ENCODE data around the gene PTPN20. TPM values are rescaled to one million over a fixed set of nuclear protein-coding genes. Genes with fewer than 3 reads are reported as not detected.

The PTPN20 gene
- total RNA-seq, 4 donors from 2014 or later = 2.9 TPM; not detected in 3

- H3K27ac ChIP-seq = no peak overlapping the region
- no peak for TF ChIP-seq CTCF (IDR thresholded peaks at IDR 0.05)
- TF ChIP-seq POLR2A (IDR thresholded peaks at IDR 0.05) = no peak
- DNase-seq = peak in 1 of 3 donors; percentile 7
- no peaks in the 10 kb centered on the region for H3K36me3 ChIP-seq
- no peaks in the 10 kb centered on the region for H3K9me3 ChIP-seq
- no peaks in the 10 kb centered on the region for H3K27me3 ChIP-seq
- H3K4me1 ChIP-seq = no peaks in the 10 kb centered on the region
- H3K4me3 ChIP-seq = no peak overlapping the region
Measured at GRCh38 chr10:47041396-47042198, 130.4 kb downstream of the PTPN20 start.

GRCh38 chr10:47042199-47042473 is 130.9 kb downstream of the PTPN20 start:
- Histone ChIP-seq H3K27me3 (no peaks in the 10 kb centered on the region), H3K36me3 (no peaks in the 10 kb centered on the region), H3K4me3 (no peak overlapping the region), H3K9me3 (no peaks in the 10 kb centered on the region), H3K27ac (no peak overlapping the region), H3K4me1 (no peaks in the 10 kb centered on the region)
- no peak for TF ChIP-seq POLR2A (IDR thresholded peaks at IDR 0.05)
- TF ChIP-seq CTCF (IDR thresholded peaks at IDR 0.05) = no peak
- DNase-seq = peak in 2 of 3 donors; percentile 13 to 18

DNA sequence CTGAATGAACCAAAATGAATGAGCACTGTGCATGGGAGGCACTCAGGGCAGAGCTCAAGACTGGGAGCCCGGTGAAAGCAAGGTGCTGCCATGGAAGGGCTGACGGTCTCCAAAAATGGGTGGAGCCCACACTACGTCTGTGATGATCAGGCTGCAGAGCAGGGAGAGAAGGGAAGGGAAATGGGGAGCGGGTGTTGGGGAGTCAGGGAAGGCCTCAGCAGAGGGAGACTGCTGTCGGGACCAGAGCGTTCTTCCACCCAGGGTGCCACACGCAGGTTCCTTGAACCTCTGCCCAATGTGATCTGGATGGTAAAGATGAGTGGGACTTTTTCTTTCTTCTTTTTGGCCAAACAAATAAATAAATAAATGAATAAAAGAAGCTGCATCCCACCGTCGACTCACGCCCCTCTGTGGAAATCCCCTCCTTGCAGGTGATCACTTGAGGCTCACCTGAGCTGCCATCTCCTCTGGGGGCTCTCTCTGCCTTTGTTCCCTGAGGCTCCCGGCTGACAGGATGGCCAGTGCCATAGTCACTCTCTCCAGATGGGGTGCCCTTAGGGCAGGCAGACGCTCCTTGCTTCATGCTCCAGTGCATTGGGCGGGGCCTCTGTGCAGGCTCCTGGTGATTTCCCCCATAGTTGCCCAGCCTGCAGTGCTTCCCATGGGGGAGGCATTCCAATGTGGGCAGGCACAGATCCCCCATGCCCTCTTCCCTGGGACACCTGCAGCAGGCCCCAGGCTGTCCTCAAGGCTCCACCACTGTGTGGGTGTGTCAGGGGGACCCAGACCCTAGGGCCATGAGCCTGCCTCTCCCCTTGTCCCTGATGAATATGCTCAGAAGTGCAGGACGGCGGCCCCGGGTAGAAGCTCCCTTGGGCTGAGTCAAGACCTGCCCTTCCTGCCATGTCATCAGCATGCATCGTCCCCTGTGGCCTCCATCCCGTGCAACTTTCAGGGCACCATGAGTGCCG is 131.8 kb downstream of the PTPN20 start:
- no peak overlapping the region for H3K27ac ChIP-seq
- peak in 2 of 3 donors; percentile 38 to 43 for DNase-seq

GRCh38 chr10:47043928-47044538 is 132.8 kb downstream of the PTPN20 start:
- no peaks in the 10 kb centered on the region for H3K36me3 ChIP-seq
- H3K9me3 ChIP-seq = no peaks in the 10 kb centered on the region
- no peaks in the 10 kb centered on the region for H3K4me1 ChIP-seq
- H3K27ac ChIP-seq = no peak overlapping the region
- H3K27me3 ChIP-seq = no peaks in the 10 kb centered on the region
- H3K4me3 ChIP-seq = no peak overlapping the region
- TF ChIP-seq POLR2A (IDR thresholded peaks at IDR 0.05) = no peak
- TF ChIP-seq CTCF (IDR thresholded peaks at IDR 0.05) = no peak
- no peak for DNase-seq

More for the DNA sequence above, 131.8 kb downstream of the PTPN20 start:
- Histone ChIP-seq H3K4me3 (no peak overlapping the region), H3K36me3 (no peaks in the 10 kb centered on the region), H3K27me3 (no peaks in the 10 kb centered on the region), H3K4me1 (no peaks in the 10 kb centered on the region), H3K9me3 (no peaks in the 10 kb centered on the region)
- TF ChIP-seq CTCF (IDR thresholded peaks at IDR 0.05) (no peak), POLR2A (IDR thresholded peaks at IDR 0.05) (no peak)

GRCh38 chr10:47044741-47045140 is 133.5 kb downstream of the PTPN20 start:
- no peaks in the 10 kb centered on the region for H3K36me3 ChIP-seq
- TF ChIP-seq CTCF (IDR thresholded peaks at IDR 0.05) (no peak), POLR2A (IDR thresholded peaks at IDR 0.05) (no peak)
- H3K4me1 ChIP-seq = no peaks in the 10 kb centered on the region
- H3K4me3 ChIP-seq = no peak overlapping the region
- no peaks in the 10 kb centered on the region for H3K27me3 ChIP-seq
- DNase-seq = peak in 1 of 3 donors; percentile 40
- H3K27ac ChIP-seq = no peak overlapping the region
- H3K9me3 ChIP-seq = no peaks in the 10 kb centered on the region

Data from Peyer's patch (tissue), 4 donors.